Activated gamma-delta T cell treated with anti-CD3 and anti-CD28 coated beads, Interleukin-2, amount 50 U/mL, for 16 hours (primary cell): Measurements from ENCODE around the gene PAQR4.

ENCODE experiments used
- DNase-seq: peaks from one replicate; pipeline ENCODE4 v3.0.0-alpha.2; 2020; ENCODE audit warnings: low read depth

The PAQR4 gene

GRCh38 chr16:3007957-3008689 lies 39.0 kb downstream of the PAQR4 start:
- no peak for DNase-seq

GRCh38 chr16:3008690-3009037 lies 39.5 kb downstream of the PAQR4 start:
- DNase-seq = no peak

GRCh38 chr16:3009568-3010390 lies 40.6 kb downstream of the PAQR4 start:
- no peak for DNase-seq

- DNase-seq = no peak
These were observed 41.4 kb downstream of the PAQR4 start for GRCh38 chr16:3010510-3010909.

GRCh38 chr16:3012246-3012645 lies 43.1 kb downstream of the PAQR4 start:
- no peak for DNase-seq

- no peak for DNase-seq
These were observed 43.8 kb downstream of the PAQR4 start, which contains the start of gene CLDN9 for GRCh38 chr16:3012828-3013420. CLDN9 (plus strand) TSS chr16:3012923; CDS start chr16:3013363, 440 bp downstream.

GRCh38 chr16:3013491-3013951 lies 44.4 kb downstream of the PAQR4 start:
- no peak for DNase-seq

- no peak for DNase-seq
These were observed 45.0 kb downstream of the PAQR4 start for GRCh38 chr16:3013998-3014690.

- DNase-seq = no peak
These were observed 45.8 kb downstream of the PAQR4 start for GRCh38 chr16:3014971-3015370.

- DNase-seq = no peak
These were observed 46.8 kb downstream of the PAQR4 start for GRCh38 chr16:3015865-3016521.

GRCh38 chr16:3017344-3017743 lies 48.2 kb downstream of the PAQR4 start:
- no peak for DNase-seq

- DNase-seq = no peak
These were observed 48.8 kb downstream of the PAQR4 start, which contains the start of gene CLDN6 for GRCh38 chr16:3017794-3018506. CLDN6 (minus strand) TSS chr16:3018183; CDS start chr16:3016021, 2,162 bp downstream.

GRCh38 chr16:3019594-3020246 lies 50.6 kb downstream of the PAQR4 start:
- no peak for DNase-seq

GRCh38 chr16:3020247-3020603 lies 51.1 kb downstream of the PAQR4 start, which contains the start of gene TNFRSF12A:
TNFRSF12A (plus strand) TSS chr16:3020368; CDS start chr16:3020398, 30 bp downstream.
- peak; percentile 48 for DNase-seq

- DNase-seq = peak; percentile 67
These were observed 51.7 kb downstream of the PAQR4 start for GRCh38 chr16:3020604-3021448.

GRCh38 chr16:3021449-3022207 lies 52.5 kb downstream of the PAQR4 start:
- DNase-seq = peak; percentile 59

- DNase-seq = peak; percentile 82
These were observed 53.1 kb downstream of the PAQR4 start for GRCh38 chr16:3022208-3022683.

- DNase-seq = no peak
These were observed 53.7 kb downstream of the PAQR4 start for GRCh38 chr16:3022684-3023414.
